Stimulated activated naive CD8-positive, alpha-beta T cell treated with anti-CD3 and anti-CD28 coated beads, Interleukin-15, Interleukin-2, amounts not matched to agents 100 ng/mL and 50 ng/mL, for 24 hours (primary cell): ENCODE measurements around the gene MARCHF5.
"Not testable (repeated sequence)": the region's sequence is repeated elsewhere in the genome, so short reads cannot be mapped to it uniquely, and the experiment has no call there.

Experiments
- H3K27ac Mint-ChIP-seq: one replicate; pipeline ENCODE4 v1.8.0; 2021; ENCODE audit warnings: mild to moderate bottlenecking, mixed read lengths
- H3K27me3 Mint-ChIP-seq: one replicate; pipeline ENCODE4 v1.8.0; 2021; ENCODE audit warnings: mixed read lengths
- H3K36me3 Mint-ChIP-seq: one replicate; pipeline ENCODE4 v1.8.0; 2021; ENCODE audit warnings: low read depth, mixed read lengths
- H3K4me1 Mint-ChIP-seq: one replicate; pipeline ENCODE4 v1.8.0; 2021; ENCODE audit warnings: low read depth, mixed read lengths
- H3K4me3 Mint-ChIP-seq: one replicate; pipeline ENCODE4 v1.8.0; 2021; ENCODE audit warnings: mild to moderate bottlenecking, mixed read lengths
- H3K9me3 Mint-ChIP-seq: one replicate; pipeline ENCODE4 v1.8.0; 2021; ENCODE audit warnings: mixed read lengths

Gene MARCHF5

GRCh38 chr10:92290076-92290836 is 711 bp upstream of the MARCHF5 start:
- peaks cover 14% of the 10 kb centered on the region for H3K36me3 Mint-ChIP-seq
- peaks cover 32% of the 10 kb centered on the region for H3K4me1 Mint-ChIP-seq
- H3K27me3 Mint-ChIP-seq, result no peaks in the 10 kb centered on the region
- H3K27ac Mint-ChIP-seq, result peak overlapping the region; percentile 86
- no peaks in the 10 kb centered on the region for H3K9me3 Mint-ChIP-seq
- peak overlapping the region; percentile 92 for H3K4me3 Mint-ChIP-seq

GRCh38 chr10:92291616-92291865 is 574 bp downstream of the MARCHF5 start:
- H3K9me3 Mint-ChIP-seq, result no peaks in the 10 kb centered on the region
- H3K27ac Mint-ChIP-seq, result peak overlapping the region; percentile 58
- H3K36me3 Mint-ChIP-seq, result peaks cover 17% of the 10 kb centered on the region
- H3K4me3 Mint-ChIP-seq, result peak overlapping the region; percentile 92
- peaks cover 31% of the 10 kb centered on the region for H3K4me1 Mint-ChIP-seq
- no peaks in the 10 kb centered on the region for H3K27me3 Mint-ChIP-seq

GRCh38 chr10:92291921-92292845 is 1.2 kb downstream of the MARCHF5 start:
- peaks cover 34% of the 10 kb centered on the region for H3K4me1 Mint-ChIP-seq
- H3K27ac Mint-ChIP-seq, result peak overlapping the region; percentile 58
- H3K27me3 Mint-ChIP-seq, result no peaks in the 10 kb centered on the region
- peak overlapping the region; percentile 92 for H3K4me3 Mint-ChIP-seq
- H3K9me3 Mint-ChIP-seq, result no peaks in the 10 kb centered on the region
- H3K36me3 Mint-ChIP-seq, result peaks cover 21% of the 10 kb centered on the region

GRCh38 chr10:92298487-92298886 is 7.5 kb downstream of the MARCHF5 start:
- Mint-ChIP-seq H3K4me1 (peaks cover 56% of the 10 kb centered on the region), H3K27me3 (no peaks in the 10 kb centered on the region), H3K9me3 (no peaks in the 10 kb centered on the region), H3K27ac (no peak overlapping the region), H3K4me3 (no peak overlapping the region), H3K36me3 (peaks cover 46% of the 10 kb centered on the region)

GRCh38 chr10:92303096-92303495 is 12.1 kb downstream of the MARCHF5 start:
- Mint-ChIP-seq H3K36me3 (peaks cover 34% of the 10 kb centered on the region), H3K4me1 (peaks cover 58% of the 10 kb centered on the region), H3K4me3 (peak overlapping the region; percentile 49), H3K9me3 (no peaks in the 10 kb centered on the region), H3K27me3 (no peaks in the 10 kb centered on the region), H3K27ac (peak overlapping the region; percentile 79)

GRCh38 chr10:92304061-92304460 is 13.1 kb downstream of the MARCHF5 start:
- Mint-ChIP-seq H3K4me3 (no peak overlapping the region), H3K27me3 (no peaks in the 10 kb centered on the region), H3K4me1 (peaks cover 55% of the 10 kb centered on the region), H3K27ac (no peak overlapping the region), H3K36me3 (peaks cover 33% of the 10 kb centered on the region), H3K9me3 (no peaks in the 10 kb centered on the region)

- no peaks in the 10 kb centered on the region for H3K9me3 Mint-ChIP-seq
- peaks cover 47% of the 10 kb centered on the region for H3K4me1 Mint-ChIP-seq
- no peaks in the 10 kb centered on the region for H3K27me3 Mint-ChIP-seq
- H3K36me3 Mint-ChIP-seq, result peaks cover 26% of the 10 kb centered on the region
- H3K27ac Mint-ChIP-seq, result no peak overlapping the region
- no peak overlapping the region for H3K4me3 Mint-ChIP-seq
Observed at GRCh38 chr10:92305133-92306072, 14.4 kb downstream of the MARCHF5 start.

- no peak overlapping the region for H3K27ac Mint-ChIP-seq
- no peak overlapping the region for H3K4me3 Mint-ChIP-seq
- H3K27me3 Mint-ChIP-seq, result no peaks in the 10 kb centered on the region
- H3K9me3 Mint-ChIP-seq, result no peaks in the 10 kb centered on the region
- H3K4me1 Mint-ChIP-seq, result peaks cover 17% of the 10 kb centered on the region
- H3K36me3 Mint-ChIP-seq, result peaks cover 27% of the 10 kb centered on the region
Observed at GRCh38 chr10:92309272-92309671, 18.3 kb downstream of the MARCHF5 start.

GRCh38 chr10:92313750-92314149 is 22.8 kb downstream of the MARCHF5 start:
- Mint-ChIP-seq H3K36me3 (peaks cover 39% of the 10 kb centered on the region), H3K4me1 (peaks cover 3% of the 10 kb centered on the region), H3K9me3 (no peaks in the 10 kb centered on the region), H3K27me3 (no peaks in the 10 kb centered on the region), H3K4me3 (no peak overlapping the region), H3K27ac (no peak overlapping the region)

- no peaks in the 10 kb centered on the region for H3K4me1 Mint-ChIP-seq
- H3K27ac Mint-ChIP-seq, result no peak overlapping the region
- H3K27me3 Mint-ChIP-seq, result no peaks in the 10 kb centered on the region
- no peak overlapping the region for H3K4me3 Mint-ChIP-seq
- H3K36me3 Mint-ChIP-seq, result peaks cover 42% of the 10 kb centered on the region
- no peaks in the 10 kb centered on the region for H3K9me3 Mint-ChIP-seq
Observed at GRCh38 chr10:92316610-92317009, 25.6 kb downstream of the MARCHF5 start.

- Mint-ChIP-seq H3K36me3 (peaks cover 34% of the 10 kb centered on the region), H3K4me1 (peaks cover 24% of the 10 kb centered on the region)
Observed at GRCh38 chr10:92323079-92323478, 32.1 kb downstream of the MARCHF5 start.

GRCh38 chr10:92327445-92328433 is 36.8 kb downstream of the MARCHF5 start:
- H3K4me1 Mint-ChIP-seq, result peaks cover 27% of the 10 kb centered on the region
- H3K27me3 Mint-ChIP-seq, result no peaks in the 10 kb centered on the region
- H3K4me3 Mint-ChIP-seq, result no peak overlapping the region
- H3K9me3 Mint-ChIP-seq, result no peaks in the 10 kb centered on the region
- H3K36me3 Mint-ChIP-seq, result peaks cover 14% of the 10 kb centered on the region
- H3K27ac Mint-ChIP-seq, result peak overlapping the region; percentile 63

More at GRCh38 chr10:92323079-92323478, 32.1 kb downstream of the MARCHF5 start:
- H3K9me3 Mint-ChIP-seq, result no peaks in the 10 kb centered on the region
- H3K27me3 Mint-ChIP-seq, result no peaks in the 10 kb centered on the region
- no peak overlapping the region for H3K4me3 Mint-ChIP-seq
- H3K27ac Mint-ChIP-seq, result no peak overlapping the region

- no peak overlapping the region for H3K27ac Mint-ChIP-seq
- H3K36me3 Mint-ChIP-seq, result peaks cover 9% of the 10 kb centered on the region
- no peaks in the 10 kb centered on the region for H3K27me3 Mint-ChIP-seq
Observed at GRCh38 chr10:92328993-92329392, 38.0 kb downstream of the MARCHF5 start.

GRCh38 chr10:92329927-92330326 is 39.0 kb downstream of the MARCHF5 start:
- peaks cover 23% of the 10 kb centered on the region for H3K4me1 Mint-ChIP-seq
- H3K9me3 Mint-ChIP-seq, H3K27me3 Mint-ChIP-seq, H3K36me3 Mint-ChIP-seq, H3K27ac Mint-ChIP-seq, H3K4me3 Mint-ChIP-seq: not testable (repeated sequence)

More at GRCh38 chr10:92328993-92329392, 38.0 kb downstream of the MARCHF5 start:
- H3K4me3 Mint-ChIP-seq, result no peak overlapping the region
- H3K4me1 Mint-ChIP-seq, result peaks cover 25% of the 10 kb centered on the region
- H3K9me3 Mint-ChIP-seq, result no peaks in the 10 kb centered on the region
